A549 (cell line): Measurements from ENCODE around the gene CLECL1. TPM values are rescaled to one million over a fixed set of nuclear protein-coding genes. Genes with fewer than 3 reads are reported as not detected.

Source experiments
- ATAC-seq, 2 experiments: fragments of 200-7000 bp in 1 of 2; fragments of >200 bp in 1 of 2; cut with Nextera tagmentation in 1 of 2; cut with Tn5 transposase in 1 of 2; 3 replicates each; pipeline versions ENCODE4 v1.8.0 to v1.9.1; 2018 to 2020; ENCODE audit warnings: mild to moderate bottlenecking in 1 of 2, moderate library complexity in 1 of 2
- CTCF ChIA-PET: fragments of 300-600 bp; sonication (Branson Sonifier 250); formaldehyde crosslinking; extraction: SDS; loops from one replicate; lab custom pipeline; 2021; ENCODE audit warnings: antibody characterized with exemption, inconsistent platforms; lab: Yijun Ruan, JAX
- POLR2A ChIA-PET: fragments of 350-600 bp; formaldehyde crosslinking; extraction: SDS; loops from one replicate; lab custom pipeline; 2021; ENCODE audit warnings: antibody characterized with exemption, inconsistent platforms; lab: Yijun Ruan, JAX
- DNase-seq, 2 experiments: peaks; one replicate each; pipeline versions ENCODE4 v3.0.0 to v3.0.0-alpha.2; 2011 to 2016; ENCODE audit warnings: low read depth in 1 of 2, low spot score in 1 of 2
- FAIRE-seq: peaks from 2 replicates; lab custom pipeline; 2011; peaks lifted over from hg19 to GRCh38; lab: Jason Lieb, UNC
- H3K27ac ChIP-seq, 2 experiments: fragments of >200 bp; sonication (Bioruptor Twin); formaldehyde crosslinking; 3 replicates each; pipeline ENCODE4 v1.5.1; 2016 to 2017
- H3K4me1 ChIP-seq: fragments of >200 bp; sonication (Bioruptor Twin); formaldehyde crosslinking; 3 replicates; pipeline ENCODE4 v1.6.1; 2016
- H3K4me2 ChIP-seq: fragments of >200 bp; sonication (Bioruptor Twin); formaldehyde crosslinking; 3 replicates; pipeline ENCODE4 v1.6.1; 2016
- H3K4me3 ChIP-seq: fragments of >200 bp; sonication (Bioruptor Twin); formaldehyde crosslinking; 3 replicates; pipeline ENCODE4 v1.5.1; 2016
- H3K9me3 ChIP-seq: fragments of >200 bp; sonication (Bioruptor Twin); formaldehyde crosslinking; 3 replicates; pipeline ENCODE4 v1.6.1; 2016
- ATOH8 ChIP-seq: fragments of 250-450 bp; sonication (Bioruptor Pico); IDR thresholded peaks from 2 replicates; pipeline ENCODE4 v1.5.0; 2020; ENCODE audit warnings: low read depth, mild to moderate bottlenecking, moderate library complexity
- CTCF ChIP-seq: fragments of >200 bp; sonication (Bioruptor Twin); formaldehyde crosslinking; IDR thresholded peaks from 3 replicates; pipeline ENCODE4 v1.5.1; 2016
- E2F6 ChIP-seq: IDR thresholded peaks from 2 replicates; pipeline ENCODE4 v1.6.1; 2012; ENCODE audit warnings: low read depth, borderline replicate concordance
- EHF ChIP-seq: fragments of 250-450 bp; sonication (Bioruptor Pico); IDR thresholded peaks from 2 replicates; pipeline ENCODE4 v1.5.0; 2020; ENCODE audit warnings: mild to moderate bottlenecking
- EHMT2 ChIP-seq: fragments of 200-600 bp; sonication (generic); IDR thresholded peaks from 2 replicates; pipeline ENCODE4 v1.6.1; 2016; ENCODE audit warnings: antibody characterized with exemption, low read depth, mild to moderate bottlenecking, moderate library complexity
- ESRRA ChIP-seq: fragments of 150-350 bp; IDR thresholded peaks from 2 replicates; pipeline ENCODE4 v1.6.1; 2014; ENCODE audit warnings: mild to moderate bottlenecking, low read length, borderline replicate concordance
- FOSL2 ChIP-seq, 2 experiments: fragments of 450-650 bp in 1 of 2; fragments of >200 bp in 1 of 2; sonication (Bioruptor Twin) in 1 of 2; formaldehyde crosslinking; IDR thresholded peaks; 2 replicates each; pipeline versions ENCODE4 v1.5.0 to v1.6.1; 2016 to 2020; ENCODE audit warnings: mild to moderate bottlenecking in 1 of 2, moderate library complexity in 1 of 2
- GATA3 ChIP-seq: IDR thresholded peaks from 2 replicates; pipeline ENCODE4 v1.6.1; 2012; ENCODE audit warnings: borderline replicate concordance
- HDAC2 ChIP-seq: fragments of 200-600 bp; sonication (generic); IDR thresholded peaks from 2 replicates; pipeline ENCODE4 v1.6.1; 2016
- HES2 ChIP-seq: fragments of >200 bp; sonication (Bioruptor Twin); formaldehyde crosslinking; IDR thresholded peaks from 2 replicates; pipeline ENCODE4 v1.6.1; 2016
- KDM1A ChIP-seq: fragments of 200-600 bp; sonication (generic); IDR thresholded peaks from 2 replicates; pipeline ENCODE4 v1.6.1; 2016; ENCODE audit warnings: low read depth, mild to moderate bottlenecking
- KDM5A ChIP-seq: fragments of 200-600 bp; sonication (generic); IDR thresholded peaks from 2 replicates; pipeline ENCODE4 v1.6.1; 2016; ENCODE audit warnings: antibody characterized with exemption, mild to moderate bottlenecking
- MAFK ChIP-seq: fragments of 450-650 bp; IDR thresholded peaks from 2 replicates; pipeline ENCODE4 v1.6.1; 2014; ENCODE audit not compliant: partially characterized antibody
- MAX ChIP-seq: IDR thresholded peaks from 2 replicates; pipeline ENCODE4 v1.6.1; 2012
- MAZ ChIP-seq: fragments of 150-350 bp; IDR thresholded peaks from 2 replicates; pipeline ENCODE4 v1.6.1; 2014; ENCODE audit warnings: antibody characterized with exemption, low read depth, low read length, borderline replicate concordance
- MYC ChIP-seq: IDR thresholded peaks from 2 replicates; pipeline ENCODE4 v1.6.1; 2012; ENCODE audit warnings: mild to moderate bottlenecking, inconsistent platforms, low read length, improper control_type of control experiment, borderline replicate concordance
- RAD21 ChIP-seq, 2 experiments: fragments of >200 bp in 1 of 2; sonication (Bioruptor Twin) in 1 of 2; formaldehyde crosslinking in 1 of 2; IDR thresholded peaks in 1 of 2; conservative IDR thresholded peaks in 1 of 2; 2 replicates in 1 of 2; 3 replicates in 1 of 2; pipeline ENCODE4 v1.6.1; 2012 to 2018; ENCODE audit warnings: inconsistent platforms in 1 of 2
- RCOR1 ChIP-seq: fragments of 150-350 bp; IDR thresholded peaks from 2 replicates; pipeline ENCODE4 v1.6.1; 2014; ENCODE audit warnings: antibody characterized with exemption, low read length, low read depth
- SMC3 ChIP-seq: fragments of >200 bp; sonication (Bioruptor Twin); formaldehyde crosslinking; IDR thresholded peaks from 3 replicates; pipeline ENCODE4 v1.6.1; 2018; ENCODE audit warnings: inconsistent platforms
- TP53 ChIP-seq: fragments of 250-450 bp; sonication (Bioruptor Pico); IDR thresholded peaks from 2 replicates; pipeline ENCODE4 v1.5.0; 2021; ENCODE audit warnings: mild to moderate bottlenecking, moderate library complexity
- WGBS: methylation state at CpG from one replicate; pipeline ENCODE4 v1.1.6; 2017; ENCODE audit errors: missing lambda C conversion rate; 5-methylcytosine and 5-hydroxymethylcytosine counted together
- polyA plus RNA-seq, 4 experiments: library from polyadenylated mRNA; depleted of rRNA in 3 of 4; stranded (reverse); fragments of >200 nt; fragmentation: RNase III in 1 of 4; extraction: RNeasy Plus Mini Kit Qiagen cat#74134 plus additional on column Dnase treatment in 1 of 4; gene quantifications; 2 replicates in 3 of 4; 3 replicates in 1 of 4; pipeline ENCODE4 v1.2.3, GENCODE V29; 2011 to 2017

Gene CLECL1
- polyA plus RNA-seq, 2 of the 4 experiments (the other 2 are of a cell fraction) = not detected

- no peak for FAIRE-seq
- Histone ChIP-seq H3K4me1 (no peaks in the 10 kb centered on the region), H3K9me3 (no peaks in the 10 kb centered on the region; the same call in 2 of the 3 replicates)
- POLR2A ChIA-PET = no interaction called here
- TF ChIP-seq ATOH8 (CRISPR knock-in tag) = no peak
- TF ChIP-seq, all 56 proteins: peak for 0
- ATAC-seq = no peak
- CTCF ChIA-PET = interaction anchor here (0.6 to 4.6 kb wide), 21 partner anchors 8 to 378 kb away, joined by 3 to 67 read pairs (median 5); partner anchors contain the start of gene CLEC2D
- Histone ChIP-seq H3K4me3 (no peak overlapping the region), H3K27ac (no peak overlapping the region), H3K4me2 (no peak overlapping the region)
- 82% methylated on average over 3 of the region's 3 CpGs for WGBS
- no peak for DNase-seq
Observed at GRCh38 chr12:9708853-9709252, 24.0 kb downstream of the CLECL1 start.

- no peak overlapping the region for H3K27ac ChIP-seq
- H3K4me3 ChIP-seq = no peak overlapping the region
- FAIRE-seq (peak; percentile 36), DNase-seq (peak; percentile 33 to 68), ATAC-seq (peak; percentile 85 to 97)
- TF ChIP-seq SMC3 = peak; percentile 84
- no peak for TF ChIP-seq E2F6
- TF ChIP-seq MAZ = no peak
- no peak for TF ChIP-seq MAX
- TF ChIP-seq RAD21 (conservative IDR thresholded peaks at IDR 0.05 in 1 of 2, IDR thresholded peaks at IDR 0.05 in 1 of 2) = peak; percentile 62 to 67
- TF ChIP-seq HES2 = no peak
- TF ChIP-seq EHF (CRISPR knock-in tag) = no peak
- TF ChIP-seq MAFK = peak; percentile 44
- TF ChIP-seq MYC = no peak
- peak; percentile 82 for TF ChIP-seq CTCF
- TF ChIP-seq ESRRA = no peak
- CTCF ChIA-PET = interaction anchor here (0.6 to 4.6 kb wide), 24 partner anchors 9 to 378 kb away, joined by 3 to 67 read pairs (median 4); partner anchors contain the start of gene CLEC2D
- H3K4me1 ChIP-seq = no peaks in the 10 kb centered on the region
- no peaks in the 10 kb centered on the region; the same call in 2 of the 3 replicates for H3K9me3 ChIP-seq
- 34% methylated on average over 12 of the region's 12 CpGs for WGBS
- POLR2A ChIA-PET = no interaction called here
- no peak overlapping the region for H3K4me2 ChIP-seq
Observed at GRCh38 chr12:9707864-9708808, 24.8 kb downstream of the CLECL1 start.

GRCh38 chr12:9707356-9707755, 25.5 kb downstream of the CLECL1 start:
- Histone ChIP-seq H3K27ac (no peak overlapping the region), H3K4me2 (no peak overlapping the region), H3K4me1 (no peaks in the 10 kb centered on the region), H3K9me3 (no peaks in the 10 kb centered on the region; the same call in 2 of the 3 replicates), H3K4me3 (no peak overlapping the region)
- ATAC-seq = no peak
- CTCF ChIA-PET = interaction anchor here (0.9 to 4.6 kb wide), 7 partner anchors 8 to 375 kb away, joined by 3 to 67 read pairs (median 6); no protein-coding TSS in a partner anchor
- no peak for FAIRE-seq
- POLR2A ChIA-PET = no interaction called here
- DNase-seq = no peak
- TF ChIP-seq GATA3 = no peak
- no peak for TF ChIP-seq EHMT2
- no peak for TF ChIP-seq KDM1A
- no peak for TF ChIP-seq RCOR1
- TF ChIP-seq TP53 (CRISPR knock-in tag) = no peak
- TF ChIP-seq HDAC2 = no peak
- no peak for TF ChIP-seq KDM5A
- no peak for TF ChIP-seq FOSL2 (IDR thresholded peaks at IDR 0.05)
- no peak for TF ChIP-seq FOSL2 (CRISPR knock-in tag; IDR thresholded peaks at IDR 0.05)
